Endothelial cell (in vitro differentiated cells): ENCODE measurements around the gene NCAM1. TPM values are rescaled to one million over a fixed set of nuclear protein-coding genes. Genes with fewer than 3 reads are reported as not detected.

Source experiments
- DNase-seq: peaks from one replicate; pipeline ENCODE4 v3.0.0; 2021; ENCODE audit warnings: low spot score
- H3K27ac Mint-ChIP-seq: one replicate; pipeline ENCODE4 v1.8.0; 2021; ENCODE audit warnings: mixed read lengths, inconsistent platforms; ENCODE audit not compliant: unreplicated experiment
- H3K27me3 Mint-ChIP-seq: one replicate; pipeline ENCODE4 v1.8.0; 2021; ENCODE audit warnings: mild to moderate bottlenecking, moderate library complexity, mixed read lengths, inconsistent platforms; ENCODE audit not compliant: unreplicated experiment
- H3K36me3 Mint-ChIP-seq: one replicate; pipeline ENCODE4 v1.8.0; 2021; ENCODE audit warnings: mild to moderate bottlenecking, low read depth, mixed read lengths, inconsistent platforms; ENCODE audit not compliant: unreplicated experiment
- H3K4me1 Mint-ChIP-seq: one replicate; pipeline ENCODE4 v1.8.0; 2021; ENCODE audit warnings: mild to moderate bottlenecking, mixed read lengths, inconsistent platforms; ENCODE audit not compliant: unreplicated experiment
- H3K4me3 Mint-ChIP-seq: one replicate; pipeline ENCODE4 v1.8.0; 2021; ENCODE audit warnings: mild to moderate bottlenecking, mixed read lengths, inconsistent platforms; ENCODE audit not compliant: unreplicated experiment
- H3K9me3 Mint-ChIP-seq: one replicate; pipeline ENCODE4 v1.8.0; 2021; ENCODE audit warnings: mixed read lengths, inconsistent platforms; ENCODE audit not compliant: unreplicated experiment
- total RNA-seq: library from RNA; stranded (reverse); fragmentation: NEBNext Ultra II Directional; extraction: Animal tissue kit (Norgen Biotek cat#: 25700); gene quantifications from one replicate; pipeline ENCODE4 v1.2.1, GENCODE V29; 2021; ENCODE audit not compliant: unreplicated experiment
- TF ChIP-seq, protein P1 (sequence below): fragments of 200-600 bp; sonication (generic); IDR thresholded peaks from one replicate; pipeline ENCODE4 v1.5.0; 2021; ENCODE audit warnings: antibody characterized with exemption; ENCODE audit not compliant: unreplicated experiment

Gene NCAM1
- total RNA-seq, 1 donor from 2014 or later = 21.9 TPM

DNA sequence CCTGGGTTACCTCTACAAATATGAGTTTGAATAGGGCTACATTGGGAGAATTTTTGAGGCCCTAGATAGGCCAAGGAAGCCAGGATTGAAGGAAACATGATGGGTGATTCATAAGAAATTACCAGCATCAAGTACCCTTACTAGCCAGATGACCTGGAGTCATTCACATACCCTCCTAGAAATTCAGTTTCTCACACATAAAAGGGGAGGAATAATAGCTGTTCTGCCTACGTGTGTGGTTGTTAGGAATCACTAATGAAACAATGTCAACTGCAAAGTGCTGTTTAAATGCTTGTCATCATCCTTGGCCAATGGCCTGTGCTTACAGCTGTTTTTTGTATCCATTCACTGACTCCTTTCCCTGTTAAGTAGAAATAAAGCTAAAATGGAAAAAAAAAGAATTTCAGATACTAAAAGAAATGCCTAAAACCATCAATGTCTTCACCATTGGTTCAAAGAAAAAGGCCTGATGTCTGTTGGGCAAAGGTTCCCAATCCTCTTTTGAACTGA is 114.4 kb downstream of the NCAM1 start:
- Mint-ChIP-seq H3K36me3 (no peaks in the 10 kb centered on the region), H3K27me3 (no peaks in the 10 kb centered on the region), H3K4me1 (no peaks in the 10 kb centered on the region), H3K9me3 (no peaks in the 10 kb centered on the region), H3K4me3 (no peak overlapping the region), H3K27ac (no peak overlapping the region)
- TF ChIP-seq, protein P1, sequence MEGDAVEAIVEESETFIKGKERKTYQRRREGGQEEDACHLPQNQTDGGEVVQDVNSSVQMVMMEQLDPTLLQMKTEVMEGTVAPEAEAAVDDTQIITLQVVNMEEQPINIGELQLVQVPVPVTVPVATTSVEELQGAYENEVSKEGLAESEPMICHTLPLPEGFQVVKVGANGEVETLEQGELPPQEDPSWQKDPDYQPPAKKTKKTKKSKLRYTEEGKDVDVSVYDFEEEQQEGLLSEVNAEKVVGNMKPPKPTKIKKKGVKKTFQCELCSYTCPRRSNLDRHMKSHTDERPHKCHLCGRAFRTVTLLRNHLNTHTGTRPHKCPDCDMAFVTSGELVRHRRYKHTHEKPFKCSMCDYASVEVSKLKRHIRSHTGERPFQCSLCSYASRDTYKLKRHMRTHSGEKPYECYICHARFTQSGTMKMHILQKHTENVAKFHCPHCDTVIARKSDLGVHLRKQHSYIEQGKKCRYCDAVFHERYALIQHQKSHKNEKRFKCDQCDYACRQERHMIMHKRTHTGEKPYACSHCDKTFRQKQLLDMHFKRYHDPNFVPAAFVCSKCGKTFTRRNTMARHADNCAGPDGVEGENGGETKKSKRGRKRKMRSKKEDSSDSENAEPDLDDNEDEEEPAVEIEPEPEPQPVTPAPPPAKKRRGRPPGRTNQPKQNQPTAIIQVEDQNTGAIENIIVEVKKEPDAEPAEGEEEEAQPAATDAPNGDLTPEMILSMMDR = no peak
- DNase-seq = no peak

GRCh38 chr11:113077379-113077778 is 116.2 kb downstream of the NCAM1 start:
- Mint-ChIP-seq H3K36me3 (no peaks in the 10 kb centered on the region), H3K27me3 (no peaks in the 10 kb centered on the region), H3K4me3 (no peak overlapping the region), H3K4me1 (no peaks in the 10 kb centered on the region), H3K27ac (no peak overlapping the region), H3K9me3 (no peaks in the 10 kb centered on the region)
- TF ChIP-seq, protein P1 = no peak
- no peak for DNase-seq

- DNase-seq = no peak
- TF ChIP-seq, protein P1 = no peak
- no peaks in the 10 kb centered on the region for H3K36me3 Mint-ChIP-seq
- H3K4me3 Mint-ChIP-seq = no peak overlapping the region
- no peaks in the 10 kb centered on the region for H3K4me1 Mint-ChIP-seq
- no peaks in the 10 kb centered on the region for H3K9me3 Mint-ChIP-seq
- no peak overlapping the region for H3K27ac Mint-ChIP-seq
- H3K27me3 Mint-ChIP-seq = no peaks in the 10 kb centered on the region
Measured at GRCh38 chr11:113082341-113082955, 121.2 kb downstream of the NCAM1 start.

DNA sequence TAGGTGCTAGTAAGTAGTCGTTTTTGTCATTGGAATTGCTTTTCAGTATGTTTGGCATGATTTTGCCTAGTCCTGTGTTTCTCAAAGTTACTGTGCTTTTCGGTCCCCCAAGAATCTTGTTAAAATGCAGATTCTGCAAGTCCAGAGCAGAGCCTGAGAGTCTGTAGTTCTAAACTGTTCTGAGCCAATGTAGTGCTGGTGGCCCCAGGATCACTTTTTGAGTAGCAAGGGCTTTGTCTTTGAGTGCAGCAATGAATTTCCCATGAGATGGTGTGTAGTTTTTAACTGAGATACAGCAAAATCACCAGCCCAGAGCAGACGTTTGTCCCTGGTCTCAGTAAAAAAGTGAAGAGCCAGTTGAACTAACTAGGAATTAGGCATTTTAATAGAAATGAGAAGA is 122.4 kb downstream of the NCAM1 start:
- H3K4me1 Mint-ChIP-seq = no peaks in the 10 kb centered on the region
- no peak overlapping the region for H3K4me3 Mint-ChIP-seq
- DNase-seq = no peak
- H3K27ac Mint-ChIP-seq = no peak overlapping the region
- H3K27me3 Mint-ChIP-seq = no peaks in the 10 kb centered on the region
- TF ChIP-seq, protein P1 = no peak
- H3K9me3 Mint-ChIP-seq = no peaks in the 10 kb centered on the region
- no peaks in the 10 kb centered on the region for H3K36me3 Mint-ChIP-seq

DNA sequence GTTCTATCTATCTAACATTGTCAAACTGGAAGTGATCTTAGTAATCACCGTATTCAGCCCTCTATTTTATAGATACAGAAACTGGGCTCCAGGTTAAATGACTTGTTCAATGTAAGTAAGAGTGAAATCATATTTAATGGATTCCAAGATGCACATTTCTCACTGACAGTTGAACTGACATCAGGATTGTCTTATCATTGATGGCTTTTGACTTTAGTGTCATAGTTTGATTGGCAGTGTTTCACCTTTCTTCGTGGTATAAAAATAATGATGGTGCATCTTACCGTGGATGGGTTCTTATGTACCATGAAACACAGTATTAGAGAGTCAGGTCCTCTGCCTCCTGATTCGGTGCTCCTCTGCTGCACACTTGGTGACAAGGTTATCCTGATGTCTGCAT is 123.1 kb downstream of the NCAM1 start:
- no peaks in the 10 kb centered on the region for H3K36me3 Mint-ChIP-seq
- TF ChIP-seq, protein P1 = no peak
- no peak overlapping the region for H3K27ac Mint-ChIP-seq
- no peaks in the 10 kb centered on the region for H3K27me3 Mint-ChIP-seq
- DNase-seq = no peak
- H3K4me1 Mint-ChIP-seq = no peaks in the 10 kb centered on the region
- no peaks in the 10 kb centered on the region for H3K9me3 Mint-ChIP-seq
- H3K4me3 Mint-ChIP-seq = no peak overlapping the region
